ENCODE data around the gene ALG6.

DNA sequence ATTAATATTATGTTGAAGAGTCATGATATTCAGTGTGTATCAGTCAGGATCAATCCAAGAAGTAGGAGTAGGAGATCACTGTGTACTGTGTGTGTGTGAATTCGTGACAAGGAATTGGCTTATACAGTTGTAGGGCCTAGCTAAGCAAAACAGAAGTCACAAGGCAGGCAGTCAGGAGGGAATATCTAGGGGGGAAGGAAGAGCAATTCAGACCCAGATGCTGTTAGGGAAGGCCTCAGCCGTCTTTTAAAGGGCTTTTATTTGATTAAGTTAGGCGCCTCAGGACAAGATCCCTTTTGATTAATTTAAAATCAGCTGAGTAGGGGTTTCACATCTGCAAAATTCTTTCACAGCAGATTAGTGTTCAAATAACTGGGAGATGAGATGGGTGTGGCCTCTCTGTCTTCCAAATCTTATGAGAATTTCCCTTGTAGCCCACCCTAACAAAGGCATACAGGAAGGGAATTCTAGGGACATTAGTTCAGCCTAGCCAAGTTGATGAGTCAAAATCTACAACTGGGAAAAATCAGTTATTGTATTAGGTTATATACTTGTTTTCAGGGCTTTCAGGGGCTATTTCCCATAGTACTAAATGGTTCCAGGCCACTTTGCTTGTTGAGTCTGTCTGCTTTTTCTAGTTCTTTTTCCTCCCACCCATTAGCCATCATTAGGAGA, 47.4 kb downstream of the ALG6 start:
- no peak for TF ChIP-seq CTCF (IDR thresholded peaks at IDR 0.05)
- TF ChIP-seq POLR2A (IDR thresholded peaks at IDR 0.05) = no peak
